Activated CD4-positive, alpha-beta T cell treated with anti-CD3 and anti-CD28 coated beads, Interleukin-2, amount 10 ng/mL, durations not matched to agents 7 days and 5 days (primary cell): ENCODE data around the gene ZNF678. TPM values are rescaled to one million over a fixed set of nuclear protein-coding genes. Genes with fewer than 3 reads are reported as not detected.
"Not testable (repeated sequence)": the region's sequence is repeated elsewhere in the genome, so short reads cannot be mapped to it uniquely, and the experiment has no call there.

Experiments used
- CTCF ChIA-PET: fragments of 350-600 bp; sonication (Branson Sonifier 250); formaldehyde crosslinking; loops from one replicate; lab custom pipeline; 2021; ENCODE audit warnings: antibody characterized with exemption; lab: Charles Lee
- POLR2A ChIA-PET: fragments of 350-600 bp; sonication (Branson Sonifier 250); formaldehyde crosslinking; loops from one replicate; lab custom pipeline; 2021; ENCODE audit warnings: antibody characterized with exemption; lab: Charles Lee
- DNase-seq: peaks from one replicate; pipeline ENCODE4 v3.0.0-alpha.2; 2020
- H3K27ac Mint-ChIP-seq: one replicate; pipeline ENCODE4 v1.8.0; 2021; ENCODE audit warnings: mild to moderate bottlenecking, moderate library complexity, mixed read lengths
- H3K27me3 Mint-ChIP-seq: one replicate; pipeline ENCODE4 v1.8.0; 2021; ENCODE audit warnings: mixed read lengths
- H3K36me3 Mint-ChIP-seq: one replicate; pipeline ENCODE4 v1.8.0; 2021; ENCODE audit warnings: low read depth, mixed read lengths
- H3K4me1 Mint-ChIP-seq: one replicate; pipeline ENCODE4 v1.8.0; 2021; ENCODE audit warnings: mixed read lengths
- H3K4me3 Mint-ChIP-seq: one replicate; pipeline ENCODE4 v1.8.0; 2021; ENCODE audit warnings: mild to moderate bottlenecking, moderate library complexity, mixed read lengths
- H3K9me3 Mint-ChIP-seq: one replicate; pipeline ENCODE4 v1.8.0; 2021; ENCODE audit warnings: mixed read lengths
- total RNA-seq, 2 experiments: library from RNA; stranded (reverse); gene quantifications; one replicate each; pipeline ENCODE4 v1.2.3, GENCODE V29; 2021

ZNF678 gene
- total RNA-seq, 2 experiments from 2014 or later: 4.2 to 4.5 TPM

- CTCF ChIA-PET: no interaction called here
- H3K36me3 Mint-ChIP-seq: peaks cover 14% of the 10 kb centered on the region
Observed at GRCh38 chr1:227622739-227623475, 59.6 kb downstream of the ZNF678 start.

GRCh38 chr1:227632325-227632724 is 69.0 kb downstream of the ZNF678 start:
- Mint-ChIP-seq H3K9me3 (peaks cover 51% of the 10 kb centered on the region), H3K36me3 (peaks cover 9% of the 10 kb centered on the region)
- CTCF ChIA-PET: no interaction called here

More at GRCh38 chr1:227622739-227623475, 59.6 kb downstream of the ZNF678 start:
- H3K27me3 Mint-ChIP-seq: no peaks in the 10 kb centered on the region
- H3K27ac Mint-ChIP-seq: no peak overlapping the region
- H3K9me3 Mint-ChIP-seq: peaks cover 54% of the 10 kb centered on the region
- H3K4me1 Mint-ChIP-seq: no peaks in the 10 kb centered on the region
- DNase-seq: no peak
- H3K4me3 Mint-ChIP-seq: no peak overlapping the region
- POLR2A ChIA-PET: no interaction called here

GRCh38 chr1:227635596-227635995 is 72.2 kb downstream of the ZNF678 start:
- H3K4me3 Mint-ChIP-seq: no peak overlapping the region
- no peak for DNase-seq
- peaks cover 51% of the 10 kb centered on the region for H3K9me3 Mint-ChIP-seq
- H3K36me3 Mint-ChIP-seq: peaks cover 14% of the 10 kb centered on the region
- H3K4me1 Mint-ChIP-seq: no peaks in the 10 kb centered on the region
- ChIA-PET POLR2A (no interaction called here), CTCF (no interaction called here)
- no peaks in the 10 kb centered on the region for H3K27me3 Mint-ChIP-seq
- H3K27ac Mint-ChIP-seq: no peak overlapping the region

More at GRCh38 chr1:227632325-227632724, 69.0 kb downstream of the ZNF678 start:
- Mint-ChIP-seq H3K4me3 (no peak overlapping the region), H3K27ac (no peak overlapping the region), H3K27me3 (no peaks in the 10 kb centered on the region), H3K4me1 (no peaks in the 10 kb centered on the region)
- POLR2A ChIA-PET: no interaction called here
- DNase-seq: no peak

DNA sequence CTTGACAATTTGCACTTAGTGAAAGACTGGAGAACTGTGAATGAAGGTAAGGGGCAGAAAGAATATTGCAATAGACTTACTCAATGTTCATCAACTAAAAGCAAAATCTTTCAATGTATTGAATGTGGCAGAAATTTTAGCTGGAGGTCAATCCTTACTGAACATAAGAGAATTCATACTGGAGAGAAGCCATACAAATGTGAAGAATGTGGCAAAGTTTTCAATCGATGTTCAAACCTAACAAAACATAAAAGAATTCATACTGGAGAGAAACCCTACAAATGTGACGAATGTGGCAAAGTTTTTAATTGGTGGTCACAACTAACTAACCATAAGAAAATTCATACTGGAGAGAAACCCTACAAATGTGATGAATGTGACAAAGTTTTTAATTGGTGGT is 91.1 kb downstream of the ZNF678 start:
- Mint-ChIP-seq H3K27me3 (no peaks in the 10 kb centered on the region), H3K4me3 (no peak overlapping the region), H3K36me3 (peaks cover 47% of the 10 kb centered on the region), H3K27ac (no peak overlapping the region), H3K9me3 (peaks cover 69% of the 10 kb centered on the region), H3K4me1 (no peaks in the 10 kb centered on the region)
- CTCF ChIA-PET: no interaction called here
- DNase-seq: no peak
- POLR2A ChIA-PET: no interaction called here

- H3K27ac Mint-ChIP-seq: no peak overlapping the region
- no peak for DNase-seq
- H3K27me3 Mint-ChIP-seq: no peaks in the 10 kb centered on the region
- no peaks in the 10 kb centered on the region for H3K4me1 Mint-ChIP-seq
- peaks cover 66% of the 10 kb centered on the region for H3K9me3 Mint-ChIP-seq
- H3K4me3 Mint-ChIP-seq: no peak overlapping the region
- POLR2A ChIA-PET: no interaction called here
- CTCF ChIA-PET: no interaction called here
- peaks cover 46% of the 10 kb centered on the region for H3K36me3 Mint-ChIP-seq
Observed at GRCh38 chr1:227654858-227655752, 91.7 kb downstream of the ZNF678 start.

GRCh38 chr1:227661495-227661894 is 98.1 kb downstream of the ZNF678 start:
- no peaks in the 10 kb centered on the region for H3K27me3 Mint-ChIP-seq
- no peak overlapping the region for H3K4me3 Mint-ChIP-seq
- no peaks in the 10 kb centered on the region for H3K4me1 Mint-ChIP-seq
- peaks cover 16% of the 10 kb centered on the region for H3K36me3 Mint-ChIP-seq
- no peak for DNase-seq
- peaks cover 70% of the 10 kb centered on the region for H3K9me3 Mint-ChIP-seq
- ChIA-PET CTCF (no interaction called here), POLR2A (no interaction called here)
- no peak overlapping the region for H3K27ac Mint-ChIP-seq

DNA sequence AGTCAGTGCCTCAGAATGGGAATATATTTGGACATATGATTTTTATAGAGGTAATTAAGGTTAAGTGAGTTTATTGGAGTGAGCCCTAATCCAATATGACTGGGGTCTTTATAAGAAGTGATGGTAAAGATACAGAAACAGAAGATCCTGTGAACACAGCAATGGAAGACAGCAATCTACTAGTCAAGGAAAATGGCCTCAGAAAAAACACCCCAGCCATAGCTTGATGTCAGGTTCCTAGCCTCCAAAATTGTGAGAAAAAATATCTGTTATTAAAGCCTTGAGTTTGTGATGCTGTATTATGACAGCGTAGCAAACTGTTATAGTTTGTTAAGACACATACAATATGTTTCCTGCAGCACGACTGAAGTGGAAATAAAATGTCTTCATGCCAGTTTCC is 99.6 kb downstream of the ZNF678 start:
- ChIA-PET POLR2A (no interaction called here), CTCF (no interaction called here)
- no peak overlapping the region for H3K4me3 Mint-ChIP-seq
- no peak overlapping the region for H3K27ac Mint-ChIP-seq
- no peaks in the 10 kb centered on the region for H3K27me3 Mint-ChIP-seq
- H3K4me1 Mint-ChIP-seq: no peaks in the 10 kb centered on the region
- DNase-seq: no peak
- H3K36me3 Mint-ChIP-seq: peaks cover 12% of the 10 kb centered on the region
- peaks cover 74% of the 10 kb centered on the region for H3K9me3 Mint-ChIP-seq

DNA sequence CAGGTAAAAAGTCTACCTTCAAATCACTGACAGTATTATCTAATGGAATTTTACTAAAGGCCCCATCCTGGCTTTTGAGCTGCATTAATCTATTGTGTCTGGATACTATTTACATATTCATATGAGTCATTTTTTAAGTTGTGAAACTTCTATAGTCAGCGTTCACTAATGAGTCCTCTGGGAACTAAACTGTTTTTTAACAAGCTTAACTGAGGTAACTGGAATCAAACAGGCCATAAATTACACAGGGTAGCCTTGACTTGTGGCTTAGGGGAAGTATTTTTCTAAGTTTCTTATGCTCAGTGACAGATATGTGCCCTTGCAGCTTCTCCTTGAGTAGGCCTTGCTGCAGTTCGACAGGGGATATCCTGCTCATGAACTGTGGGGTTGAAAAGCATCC is 102.9 kb downstream of the ZNF678 start:
- ChIA-PET POLR2A (no interaction called here), CTCF (no interaction called here)
- DNase-seq: no peak
- Mint-ChIP-seq H3K27ac (no peak overlapping the region), H3K4me3 (no peak overlapping the region), H3K36me3 (peaks cover 3% of the 10 kb centered on the region), H3K27me3 (no peaks in the 10 kb centered on the region), H3K9me3 (peaks cover 75% of the 10 kb centered on the region), H3K4me1 (no peaks in the 10 kb centered on the region)

GRCh38 chr1:227673441-227673840 is 110.1 kb downstream of the ZNF678 start:
- DNase-seq: no peak
- H3K9me3 Mint-ChIP-seq: peaks cover 61% of the 10 kb centered on the region
- no peaks in the 10 kb centered on the region for H3K27me3 Mint-ChIP-seq
- no peaks in the 10 kb centered on the region for H3K36me3 Mint-ChIP-seq
- CTCF ChIA-PET: no interaction called here
- no peak overlapping the region for H3K4me3 Mint-ChIP-seq
- no peak overlapping the region for H3K27ac Mint-ChIP-seq
- H3K4me1 Mint-ChIP-seq: no peaks in the 10 kb centered on the region
- POLR2A ChIA-PET: no interaction called here

GRCh38 chr1:227685807-227686206 is 122.5 kb downstream of the ZNF678 start:
- CTCF ChIA-PET: no interaction called here
- Mint-ChIP-seq H3K4me3 (no peak overlapping the region), H3K36me3 (peaks cover 2% of the 10 kb centered on the region), H3K27ac (no peak overlapping the region), H3K9me3 (peaks cover 47% of the 10 kb centered on the region), H3K27me3 (no peaks in the 10 kb centered on the region), H3K4me1 (no peaks in the 10 kb centered on the region)
- no peak for DNase-seq
- POLR2A ChIA-PET: no interaction called here

DNA sequence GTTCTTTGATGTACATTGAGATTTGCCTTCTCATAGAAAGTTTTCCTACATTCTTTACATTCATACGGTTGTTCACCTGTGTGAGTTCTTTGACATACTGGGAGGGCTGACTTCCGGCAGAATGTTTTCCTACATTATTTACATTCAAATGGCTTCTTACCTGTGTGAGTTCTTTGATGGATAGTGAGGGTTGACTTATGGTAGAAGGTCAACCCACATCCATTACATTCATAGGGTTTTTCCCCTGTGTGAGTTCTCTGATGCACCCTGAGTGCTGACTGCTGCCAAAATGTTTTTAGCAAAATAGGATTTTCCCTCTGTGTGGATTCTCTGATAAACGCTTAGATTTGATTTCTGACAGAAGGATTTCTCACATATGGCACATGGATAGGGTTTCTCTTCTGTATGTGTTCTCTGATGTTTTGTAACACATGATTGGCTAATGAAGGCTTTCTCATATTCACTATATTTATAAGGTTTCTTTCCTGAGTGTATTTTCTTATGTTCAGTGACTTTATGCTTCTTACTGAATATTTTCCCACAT is 134.0 kb downstream of the ZNF678 start:
- Mint-ChIP-seq H3K4me3 (no peak overlapping the region), H3K4me1 (no peaks in the 10 kb centered on the region), H3K27me3 (peaks cover 2% of the 10 kb centered on the region), H3K27ac (no peak overlapping the region), H3K36me3 (peaks cover 4% of the 10 kb centered on the region), H3K9me3 (peaks cover 42% of the 10 kb centered on the region)
- ChIA-PET CTCF (no interaction called here), POLR2A (no interaction called here)
- no peak for DNase-seq

GRCh38 chr1:227701631-227702030 is 138.3 kb downstream of the ZNF678 start:
- DNase-seq, H3K36me3 Mint-ChIP-seq, CTCF ChIA-PET, H3K27me3 Mint-ChIP-seq, H3K4me3 Mint-ChIP-seq, POLR2A ChIA-PET, H3K27ac Mint-ChIP-seq, H3K4me1 Mint-ChIP-seq: not testable (repeated sequence)
- H3K9me3 Mint-ChIP-seq: peaks cover 56% of the 10 kb centered on the region

DNA sequence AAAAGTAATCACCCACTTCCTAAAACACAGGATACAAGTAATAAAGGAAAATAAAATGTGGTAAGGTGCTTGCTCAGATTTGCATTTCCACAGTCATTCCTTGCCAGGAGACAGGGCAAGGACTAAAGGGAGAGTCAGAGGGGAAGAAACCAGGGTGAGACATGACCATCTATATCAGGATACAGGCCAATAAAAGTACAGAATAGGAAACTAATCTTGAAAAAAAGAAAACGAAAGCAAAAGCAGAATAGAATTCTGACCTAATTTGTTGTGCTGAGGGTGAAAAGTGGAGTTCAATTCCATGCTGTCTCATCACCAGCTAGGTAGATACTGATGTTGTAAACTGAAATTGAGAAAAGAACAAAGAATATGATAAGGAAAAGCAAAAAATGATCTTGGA is 144.5 kb downstream of the ZNF678 start:
- Mint-ChIP-seq H3K27me3 (no peaks in the 10 kb centered on the region), H3K9me3 (peaks cover 46% of the 10 kb centered on the region), H3K36me3 (peaks cover 6% of the 10 kb centered on the region), H3K4me1 (peaks cover 11% of the 10 kb centered on the region), H3K27ac (peak overlapping the region; percentile 67), H3K4me3 (peak overlapping the region; percentile 9)
- no peak for DNase-seq
- POLR2A ChIA-PET: interaction anchor here (0.7 kb wide), 1 partner anchor 350 kb away, joined by 3 read pairs; no protein-coding TSS in a partner anchor
- CTCF ChIA-PET: no interaction called here
